Sigmoid colon (tissue), 7 donors: ENCODE results near the gene ZNF740. TPM values are rescaled to one million over a fixed set of nuclear protein-coding genes. Genes with fewer than 3 reads are reported as not detected.

Source experiments
- DNase-seq: peaks from one replicate; pipeline ENCODE4 v3.0.0-alpha.2; 2019
- H3K27ac ChIP-seq, 4 donors: fragments of 200-600 bp; sonication (generic); one replicate each; pipeline ENCODE4 v1.5.1; 2016 to 2019; ENCODE audit warnings: mild to moderate bottlenecking in 1 of 4
- H3K27me3 ChIP-seq, 3 donors: fragments of 200-600 bp; sonication (generic); one replicate each; pipeline ENCODE4 v1.5.1; 2019; ENCODE audit warnings: mild to moderate bottlenecking in 1 of 3
- H3K36me3 ChIP-seq, 4 donors: fragments of 200-600 bp; sonication (generic); one replicate each; pipeline ENCODE4 v1.5.1; 2016 to 2019
- H3K4me1 ChIP-seq, 4 donors: fragments of 200-600 bp; sonication (generic); one replicate each; pipeline ENCODE4 v1.5.1; 2017 to 2019
- H3K4me3 ChIP-seq, 4 donors: fragments of 200-600 bp; sonication (generic); one replicate each; pipeline ENCODE4 v1.5.1; 2017 to 2019; ENCODE audit warnings: mild to moderate bottlenecking in 2 of 4, moderate library complexity in 1 of 4
- H3K9me3 ChIP-seq, 4 donors: fragments of 200-600 bp in 3 of 4; sonication (generic) in 3 of 4; one replicate each; pipeline versions ENCODE4 v1.5.1 to v1.6.1; 2013 to 2019
- CTCF ChIP-seq, 4 experiments: fragments of 450-650 bp in 3 of 4; fragments of 200-600 bp in 1 of 4; IDR thresholded peaks; one replicate each; pipeline ENCODE4 v1.5.1; 2016 to 2019; ENCODE audit warnings: antibody characterized with exemption in 4 of 4, mild to moderate bottlenecking in 3 of 4, moderate library complexity in 2 of 4
- EP300 ChIP-seq, 4 donors: sonication (generic); formaldehyde crosslinking; IDR thresholded peaks; one replicate each; pipeline ENCODE4 v1.6.1; 2017; ENCODE audit warnings: antibody characterized with exemption in 4 of 4
- POLR2A ChIP-seq, 2 donors: fragments of 450-650 bp; IDR thresholded peaks; one replicate each; pipeline ENCODE4 v1.6.1; 2016; ENCODE audit warnings: antibody characterized with exemption in 2 of 2, mild to moderate bottlenecking in 2 of 2, moderate library complexity in 2 of 2
- POLR2AphosphoS5 ChIP-seq, 4 donors: sonication (generic); formaldehyde crosslinking; IDR thresholded peaks; one replicate each; pipeline ENCODE4 v1.6.1; 2017; ENCODE audit warnings: antibody characterized with exemption in 4 of 4
- WGBS, 2 donors: extraction: QIAGEN DNeasy Blood & Tissue Kit; methylation state at CpG; one replicate each; pipeline ENCODE4 v1.1.7; 2013; 5-methylcytosine and 5-hydroxymethylcytosine counted together
- intact Hi-C: fragments of 100-400 bp; cut with DNase I; formaldehyde crosslinking; loops from one replicate; pipeline ENCODE4 v1.15.1; 2023
- polyA plus RNA-seq, 3 donors: library from polyadenylated mRNA; stranded (reverse); fragments of 200-250 nt; gene quantifications; one replicate each; pipeline ENCODE4 v1.2.3, GENCODE V29; 2013
- total RNA-seq, 4 donors: library from RNA; depleted of rRNA; stranded (reverse); fragments of >200 nt; gene quantifications; one replicate each; pipeline ENCODE4 v1.1.0, GENCODE V29; 2016
- donor health status: healthy with polysubstance abuse.
- donor health status: Bipolar disorder and iron deficiency.
- donor health status: healthy.

The ZNF740 gene
- total and polyA plus RNA-seq, 7 donors, result 2.3 to 16.6 (median 12.0) TPM

- Histone ChIP-seq H3K27me3 (no peaks in the 10 kb centered on the region), H3K9me3 (no peaks in the 10 kb centered on the region), H3K4me1 (peaks cover 0 to 22% (median 18%) of the 10 kb centered on the region in 4 donors), H3K4me3 (no peak overlapping the region), H3K36me3 (peaks cover 0 to 11% (median 5%) of the 10 kb centered on the region in 4 donors), H3K27ac (no peak overlapping the region)
- intact Hi-C loops, result no loop called here
- WGBS, 2 donors, result 95 to 96% methylated on average over 7 of the region's 7 CpGs
- no peak for DNase-seq
- no peak for TF ChIP-seq POLR2A (IDR thresholded peaks at IDR 0.05)
Observed at GRCh38 chr12:53169644-53170043, 10.9 kb upstream of the ZNF740 start.

GRCh38 chr12:53170215-53170614 is 10.3 kb upstream of the ZNF740 start:
- H3K27me3 ChIP-seq, result no peaks in the 10 kb centered on the region
- H3K9me3 ChIP-seq, result no peaks in the 10 kb centered on the region
- no peak overlapping the region for H3K4me3 ChIP-seq
- intact Hi-C loops, result no loop called here
- DNase-seq, result no peak
- peaks cover 0 to 22% (median 18%) of the 10 kb centered on the region in 4 donors for H3K4me1 ChIP-seq
- TF ChIP-seq EP300 (IDR thresholded peaks at IDR 0.05) (no peak), POLR2AphosphoS5 (IDR thresholded peaks at IDR 0.05) (no peak), POLR2A (IDR thresholded peaks at IDR 0.05) (no peak), CTCF (IDR thresholded peaks at IDR 0.05) (no peak)
- WGBS, 2 donors, result 95 to 97% methylated on average over 8 of the region's 8 CpGs
- H3K27ac ChIP-seq, result no peak overlapping the region
- H3K36me3 ChIP-seq, result peaks cover 0 to 11% (median 5%) of the 10 kb centered on the region in 4 donors

- Histone ChIP-seq H3K9me3 (no peaks in the 10 kb centered on the region), H3K4me1 (peaks cover 0 to 22% (median 18%) of the 10 kb centered on the region in 4 donors), H3K4me3 (no peak overlapping the region), H3K27me3 (no peaks in the 10 kb centered on the region), H3K36me3 (peaks cover 0 to 11% (median 5%) of the 10 kb centered on the region in 4 donors), H3K27ac (peak overlapping the region in 2 of 4 donors; percentile 68 to 74)
- intact Hi-C loops, result no loop called here
- DNase-seq, result no peak
- WGBS, 2 donors, result 80 to 87% methylated on average over 14 of the region's 14 CpGs
- TF ChIP-seq EP300 (IDR thresholded peaks at IDR 0.05) (no peak), CTCF (IDR thresholded peaks at IDR 0.05) (no peak)
Observed at GRCh38 chr12:53170876-53171724, 9.4 kb upstream of the ZNF740 start.

- no peak for DNase-seq
- intact Hi-C loops, result no loop called here
- H3K36me3 ChIP-seq, result peaks cover 0 to 11% (median 5%) of the 10 kb centered on the region in 4 donors
- H3K27ac ChIP-seq, result peak overlapping the region; percentile 60 to 74 (median 68)
- H3K4me1 ChIP-seq, result peaks cover 0 to 22% (median 18%) of the 10 kb centered on the region in 4 donors
- no peaks in the 10 kb centered on the region for H3K27me3 ChIP-seq
- no peaks in the 10 kb centered on the region for H3K9me3 ChIP-seq
- WGBS, 2 donors, result 41 to 69% methylated on average over 10 of the region's 10 CpGs
- peak in 1 of 4 donors; percentile 15 for TF ChIP-seq POLR2AphosphoS5 (IDR thresholded peaks at IDR 0.05)
- TF ChIP-seq CTCF (IDR thresholded peaks at IDR 0.05), result no peak
- peak overlapping the region in 1 of 4 donors; percentile 3 for H3K4me3 ChIP-seq
Observed at GRCh38 chr12:53171725-53172329, 8.7 kb upstream of the ZNF740 start.

GRCh38 chr12:53172352-53172751 is 8.2 kb upstream of the ZNF740 start:
- peak overlapping the region in 1 of 4 donors; percentile 3 for H3K4me3 ChIP-seq
- H3K27ac ChIP-seq, result peak overlapping the region; percentile 60 to 74 (median 68)
- H3K36me3 ChIP-seq, result peaks cover 0 to 11% (median 5%) of the 10 kb centered on the region in 4 donors
- no peaks in the 10 kb centered on the region for H3K9me3 ChIP-seq
- DNase-seq, result peak; percentile 87
- TF ChIP-seq POLR2A (IDR thresholded peaks at IDR 0.05) (no peak), CTCF (IDR thresholded peaks at IDR 0.05) (no peak), EP300 (IDR thresholded peaks at IDR 0.05) (no peak), POLR2AphosphoS5 (IDR thresholded peaks at IDR 0.05) (no peak)
- H3K27me3 ChIP-seq, result no peaks in the 10 kb centered on the region
- intact Hi-C loops, result no loop called here
- peaks cover 0 to 22% (median 18%) of the 10 kb centered on the region in 4 donors for H3K4me1 ChIP-seq
- WGBS, 2 donors, result 91 to 96% methylated on average over 11 of the region's 11 CpGs
